ENCODE measurements around the gene PXMP2. TPM values are rescaled to one million over a fixed set of nuclear protein-coding genes. Genes with fewer than 3 reads are reported as not detected.

The PXMP2 gene
- 23.6 and 38.5 TPM in 2 replicates for total RNA-seq (ENCODE audit: low replicate concordance)
- long read RNA-seq, partial matches to known transcripts, result 1 of 1 reads
- long read RNA-seq, other reads (novel, unspliced or antisense), result 0 of 1 reads

DNA sequence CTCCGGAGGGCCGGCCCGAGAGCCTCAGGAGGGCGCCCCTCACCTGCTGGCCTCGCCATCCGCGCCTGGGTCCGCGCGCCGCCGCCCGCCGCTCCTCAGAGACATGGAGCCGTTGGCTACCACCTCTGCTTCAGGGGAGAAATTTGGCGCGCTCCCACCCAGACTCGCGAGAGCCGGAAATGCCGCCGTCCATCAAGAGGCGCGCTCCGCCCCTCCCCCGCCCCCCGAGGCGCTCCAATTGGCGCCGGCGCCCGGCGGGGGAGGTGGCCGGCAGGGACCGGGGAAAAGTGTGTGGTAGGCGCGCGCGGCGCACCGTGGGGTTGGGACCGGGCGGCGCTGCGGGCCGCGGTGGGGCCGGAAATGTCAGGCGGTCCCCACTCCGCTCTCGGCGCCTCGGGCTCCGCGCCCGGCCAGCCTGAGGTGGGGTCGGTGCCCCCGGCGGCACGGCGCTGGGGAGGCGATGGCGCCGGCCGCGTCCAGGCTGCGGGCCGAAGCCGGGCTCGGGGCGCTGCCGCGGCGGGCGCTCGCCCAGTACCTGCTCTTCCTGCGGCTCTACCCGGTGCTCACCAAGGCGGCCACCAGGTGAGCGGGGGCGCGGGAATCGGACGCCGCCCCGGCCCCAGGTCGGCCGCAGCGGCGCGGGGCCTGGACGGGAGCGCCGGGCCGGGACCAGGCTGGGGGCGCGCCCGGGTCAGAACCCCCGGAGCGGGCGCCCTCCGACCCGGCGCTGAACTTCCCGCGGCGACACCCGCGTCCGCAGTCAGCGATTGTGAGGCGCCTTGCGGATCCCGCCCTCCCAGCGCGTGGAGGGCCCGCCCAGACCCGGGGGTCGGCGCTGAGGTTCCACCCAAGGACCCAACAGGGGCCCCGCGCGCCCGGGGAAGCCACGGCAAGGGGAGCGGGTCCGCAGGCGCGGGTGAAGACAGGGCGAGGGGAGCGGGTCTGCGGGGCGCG, at the start of gene PXMP2, which contains the start of gene POLE:
Gene PXMP2, plus strand, starts transcription at position 377 of the 954 bp plus-strand sequence. Its CDS starts 84 bp downstream, at position 461.
Gene POLE, minus strand, starts transcription at position 132 of the 954 bp plus-strand sequence. Its CDS starts 27 bp downstream, at position 105.
- H3K27me3 Mint-ChIP-seq, result no peaks in the 10 kb centered on the region
- TF ChIP-seq, protein P1, sequence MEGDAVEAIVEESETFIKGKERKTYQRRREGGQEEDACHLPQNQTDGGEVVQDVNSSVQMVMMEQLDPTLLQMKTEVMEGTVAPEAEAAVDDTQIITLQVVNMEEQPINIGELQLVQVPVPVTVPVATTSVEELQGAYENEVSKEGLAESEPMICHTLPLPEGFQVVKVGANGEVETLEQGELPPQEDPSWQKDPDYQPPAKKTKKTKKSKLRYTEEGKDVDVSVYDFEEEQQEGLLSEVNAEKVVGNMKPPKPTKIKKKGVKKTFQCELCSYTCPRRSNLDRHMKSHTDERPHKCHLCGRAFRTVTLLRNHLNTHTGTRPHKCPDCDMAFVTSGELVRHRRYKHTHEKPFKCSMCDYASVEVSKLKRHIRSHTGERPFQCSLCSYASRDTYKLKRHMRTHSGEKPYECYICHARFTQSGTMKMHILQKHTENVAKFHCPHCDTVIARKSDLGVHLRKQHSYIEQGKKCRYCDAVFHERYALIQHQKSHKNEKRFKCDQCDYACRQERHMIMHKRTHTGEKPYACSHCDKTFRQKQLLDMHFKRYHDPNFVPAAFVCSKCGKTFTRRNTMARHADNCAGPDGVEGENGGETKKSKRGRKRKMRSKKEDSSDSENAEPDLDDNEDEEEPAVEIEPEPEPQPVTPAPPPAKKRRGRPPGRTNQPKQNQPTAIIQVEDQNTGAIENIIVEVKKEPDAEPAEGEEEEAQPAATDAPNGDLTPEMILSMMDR (conservative IDR thresholded peaks at IDR 0.05), result peak; percentile 25
- H3K9me3 Mint-ChIP-seq, result no peaks in the 10 kb centered on the region
- H3K4me1 Mint-ChIP-seq (ENCODE audit: unreplicated experiment), result peaks cover 15% of the 10 kb centered on the region
- DNase-seq (ENCODE audit: extremely low spot score, unreplicated experiment), result peak; percentile 96
- peak within 1 kb of the TSS; percentile 87 for H3K4me3 Mint-ChIP-seq
- peaks cover 14% of the 10 kb centered on the region for H3K36me3 Mint-ChIP-seq
- peak within 1 kb of the TSS; percentile 79 for H3K27ac Mint-ChIP-seq

DNA sequence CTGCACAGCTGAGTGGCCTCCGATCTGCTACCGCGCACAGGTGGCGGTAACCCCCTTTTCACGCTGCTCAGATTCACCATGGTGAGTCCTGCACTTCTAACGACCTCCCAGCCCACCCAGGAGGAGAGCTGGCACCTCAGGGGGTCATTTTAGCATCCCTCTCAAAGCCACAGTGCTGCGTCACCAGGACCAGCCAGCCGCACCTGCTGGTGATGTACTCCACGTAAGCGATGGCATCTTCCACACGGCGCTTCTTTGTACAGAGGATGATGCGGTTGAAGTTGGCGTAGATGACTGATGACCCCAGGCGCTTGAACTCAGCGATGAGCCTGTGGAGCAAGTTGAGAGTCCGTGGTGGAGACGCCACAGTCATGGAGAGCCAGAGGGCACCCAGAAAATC, 49.6 kb upstream of the PXMP2 start:
- peaks cover 13% of the 10 kb centered on the region for H3K36me3 Mint-ChIP-seq
- no peak overlapping the region for H3K4me3 Mint-ChIP-seq
- H3K27me3 Mint-ChIP-seq, result no peaks in the 10 kb centered on the region
- no peak for DNase-seq (ENCODE audit: extremely low spot score, unreplicated experiment)
- no peak overlapping the region for H3K27ac Mint-ChIP-seq
- H3K4me1 Mint-ChIP-seq (ENCODE audit: unreplicated experiment), result peaks cover 6% of the 10 kb centered on the region
- H3K9me3 Mint-ChIP-seq, result no peaks in the 10 kb centered on the region
- TF ChIP-seq, protein P1 (conservative IDR thresholded peaks at IDR 0.05), result no peak

DNA sequence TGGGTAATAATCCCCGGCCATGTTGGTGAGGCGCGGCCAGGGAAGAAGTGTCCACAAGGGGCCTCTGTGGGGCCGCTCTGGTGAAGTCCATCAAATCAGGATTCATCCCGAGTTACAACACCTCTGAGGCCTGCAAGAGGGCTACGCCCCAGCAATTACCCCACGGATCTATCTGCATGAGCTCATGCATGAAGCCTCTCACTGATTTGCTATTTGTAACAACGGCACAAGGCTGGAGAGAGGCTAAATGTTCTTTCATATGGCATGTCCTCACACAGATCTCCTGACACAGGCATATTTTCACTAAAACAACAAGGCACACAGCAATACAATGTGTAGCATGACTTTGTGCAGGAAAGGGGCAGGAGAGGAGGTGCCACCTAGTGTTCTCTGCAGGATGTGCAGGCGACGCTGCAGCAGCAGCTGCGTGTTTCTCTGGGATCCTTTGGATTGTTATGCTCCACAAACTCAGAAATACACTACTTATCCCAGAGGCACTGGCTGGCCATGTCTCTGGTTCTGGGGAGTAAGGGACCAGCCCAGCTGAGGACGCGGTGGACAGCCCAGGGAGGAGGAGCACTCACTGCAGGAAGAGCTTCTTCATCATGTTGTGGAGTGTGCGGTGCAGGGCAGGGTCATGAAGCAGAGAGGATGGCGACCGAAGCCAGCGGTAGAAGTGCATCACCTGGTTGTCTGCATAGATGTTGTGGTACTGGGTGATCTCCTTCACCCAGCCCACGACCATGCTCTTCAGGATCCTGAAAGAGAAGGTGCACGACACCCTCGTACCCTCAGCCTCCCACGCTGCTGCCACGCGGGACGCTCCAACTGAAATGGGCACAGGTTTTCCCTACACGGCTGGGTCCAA, 48.6 kb upstream of the PXMP2 start:
- TF ChIP-seq, protein P1 (conservative IDR thresholded peaks at IDR 0.05), result peak; percentile 83
- Mint-ChIP-seq H3K9me3 (no peaks in the 10 kb centered on the region), H3K27ac (no peak overlapping the region), H3K4me1 (ENCODE audit: unreplicated experiment) (peaks cover 6% of the 10 kb centered on the region), H3K36me3 (peaks cover 13% of the 10 kb centered on the region), H3K27me3 (no peaks in the 10 kb centered on the region), H3K4me3 (no peak overlapping the region)
- no peak for DNase-seq (ENCODE audit: extremely low spot score, unreplicated experiment)

DNA sequence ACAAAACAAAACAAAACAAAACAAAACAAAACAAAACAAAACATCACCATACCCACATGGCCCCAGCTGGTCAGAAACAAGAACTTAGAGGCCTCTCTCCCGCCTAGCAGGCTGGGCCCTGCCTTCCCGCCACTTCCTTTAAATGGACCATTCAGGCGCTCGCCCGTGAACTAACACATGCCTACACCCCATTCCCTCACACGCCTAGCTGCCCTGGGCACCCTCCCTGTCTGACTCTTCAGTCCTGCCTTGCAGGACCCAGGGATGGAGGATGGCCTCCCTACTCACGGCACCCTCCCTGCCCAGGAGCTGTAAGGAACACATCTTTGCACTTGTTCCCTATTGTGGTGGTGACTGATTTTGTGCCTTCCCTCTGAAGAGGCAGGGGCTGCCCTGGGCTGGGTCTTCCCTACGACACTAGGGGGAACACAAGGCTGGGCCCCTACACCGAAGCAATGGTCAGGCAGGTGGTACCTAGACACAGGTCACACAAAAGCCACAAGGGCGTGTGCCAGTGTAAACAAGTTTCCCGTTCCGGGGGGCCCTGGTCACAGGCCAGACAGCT, 47.3 kb upstream of the PXMP2 start:
- H3K4me1 Mint-ChIP-seq (ENCODE audit: unreplicated experiment), result peaks cover 6% of the 10 kb centered on the region
- H3K27ac Mint-ChIP-seq, result no peak overlapping the region
- peaks cover 13% of the 10 kb centered on the region for H3K36me3 Mint-ChIP-seq
- H3K27me3 Mint-ChIP-seq, result no peaks in the 10 kb centered on the region
- H3K4me3 Mint-ChIP-seq, result no peak overlapping the region
- DNase-seq (ENCODE audit: extremely low spot score, unreplicated experiment), result no peak
- TF ChIP-seq, protein P1 (conservative IDR thresholded peaks at IDR 0.05), result no peak
- no peaks in the 10 kb centered on the region for H3K9me3 Mint-ChIP-seq

DNA sequence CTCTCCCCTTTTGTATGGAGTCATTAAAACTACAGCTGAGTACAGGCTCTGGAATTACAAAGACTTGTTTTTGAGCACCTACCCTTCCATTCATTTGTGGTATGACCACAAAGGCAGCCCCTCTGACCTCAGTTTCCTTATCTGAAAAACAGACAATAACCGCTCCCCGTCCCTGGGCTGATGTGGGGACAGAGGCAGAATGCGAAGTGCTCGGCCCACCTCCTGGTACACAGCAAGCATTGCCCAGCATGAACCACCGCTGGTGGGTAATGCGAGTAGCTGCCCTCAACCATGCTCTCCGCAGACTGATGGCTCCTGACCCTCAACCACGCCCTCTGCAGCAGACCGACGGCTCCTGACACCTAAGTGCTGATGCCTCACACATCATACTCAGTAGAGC, 46.5 kb upstream of the PXMP2 start:
- no peak for DNase-seq (ENCODE audit: extremely low spot score, unreplicated experiment)
- TF ChIP-seq, protein P1 (conservative IDR thresholded peaks at IDR 0.05), result no peak

More for the DNA sequence above, 46.5 kb upstream of the PXMP2 start:
- Mint-ChIP-seq H3K27ac (no peak overlapping the region), H3K27me3 (no peaks in the 10 kb centered on the region), H3K4me1 (ENCODE audit: unreplicated experiment) (peaks cover 6% of the 10 kb centered on the region), H3K9me3 (no peaks in the 10 kb centered on the region), H3K4me3 (no peak overlapping the region), H3K36me3 (peaks cover 11% of the 10 kb centered on the region)
